ENCODE data around the gene SSTR4.

DNA sequence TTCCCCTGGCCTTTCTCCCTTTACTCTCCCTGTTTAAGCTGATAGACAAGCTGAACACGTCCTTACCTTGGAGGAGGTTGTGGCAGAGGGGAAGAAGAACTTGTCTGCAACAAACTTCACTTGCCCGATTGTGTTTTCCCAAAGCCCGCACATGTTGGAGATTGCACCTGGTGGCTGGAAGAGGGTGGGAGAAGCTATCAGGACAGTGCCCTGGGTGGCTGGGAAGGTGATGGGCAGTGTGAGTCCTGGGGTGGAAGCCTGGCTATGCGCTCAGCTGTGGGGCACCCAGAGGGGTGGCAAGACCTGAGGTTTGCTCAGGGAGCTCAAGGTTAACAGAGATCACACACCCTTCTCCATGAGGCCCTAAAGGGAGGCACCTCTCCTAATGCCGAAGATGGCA lies 25.0 kb upstream of the SSTR4 start:
- TF ChIP-seq, protein P1, sequence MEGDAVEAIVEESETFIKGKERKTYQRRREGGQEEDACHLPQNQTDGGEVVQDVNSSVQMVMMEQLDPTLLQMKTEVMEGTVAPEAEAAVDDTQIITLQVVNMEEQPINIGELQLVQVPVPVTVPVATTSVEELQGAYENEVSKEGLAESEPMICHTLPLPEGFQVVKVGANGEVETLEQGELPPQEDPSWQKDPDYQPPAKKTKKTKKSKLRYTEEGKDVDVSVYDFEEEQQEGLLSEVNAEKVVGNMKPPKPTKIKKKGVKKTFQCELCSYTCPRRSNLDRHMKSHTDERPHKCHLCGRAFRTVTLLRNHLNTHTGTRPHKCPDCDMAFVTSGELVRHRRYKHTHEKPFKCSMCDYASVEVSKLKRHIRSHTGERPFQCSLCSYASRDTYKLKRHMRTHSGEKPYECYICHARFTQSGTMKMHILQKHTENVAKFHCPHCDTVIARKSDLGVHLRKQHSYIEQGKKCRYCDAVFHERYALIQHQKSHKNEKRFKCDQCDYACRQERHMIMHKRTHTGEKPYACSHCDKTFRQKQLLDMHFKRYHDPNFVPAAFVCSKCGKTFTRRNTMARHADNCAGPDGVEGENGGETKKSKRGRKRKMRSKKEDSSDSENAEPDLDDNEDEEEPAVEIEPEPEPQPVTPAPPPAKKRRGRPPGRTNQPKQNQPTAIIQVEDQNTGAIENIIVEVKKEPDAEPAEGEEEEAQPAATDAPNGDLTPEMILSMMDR (IDR thresholded peaks at IDR 0.05; ENCODE audit: extremely low read depth in 1 of 2, insufficient read depth in 1 of 2, low read depth in 1 of 2, low read length in 2 of 2) = no peak
- no peak for TF ChIP-seq POLR2A (IDR thresholded peaks at IDR 0.05; ENCODE audit: low read depth, low read length)
